Aorta (tissue), 5 donors: Measurements from ENCODE around the gene SSR1. TPM values are rescaled to one million over a fixed set of nuclear protein-coding genes. Genes with fewer than 3 reads are reported as not detected.
"Not testable (repeated sequence)": the region's sequence is repeated elsewhere in the genome, so short reads cannot be mapped to it uniquely, and the experiment has no call there.

ENCODE experiments used
- ATAC-seq: fragments of 200-7000 bp; cut with Tn5 transposase; one replicate; pipeline ENCODE4 v1.9.1; 2022; ENCODE audit warnings: moderate library complexity; ENCODE audit not compliant: low FRiP score
- DNase-seq, 2 donors: peaks; one replicate each; pipeline ENCODE4 v3.0.0-alpha.2; 2020
- H3K27ac ChIP-seq, 2 donors: one replicate each; pipeline ENCODE4 v1.5.1; 2013; ENCODE audit warnings: low read length in 2 of 2, mild to moderate bottlenecking in 2 of 2, moderate library complexity in 2 of 2, control low read depth in 1 of 2, inconsistent platforms in 1 of 2, low read depth in 1 of 2
- H3K27me3 ChIP-seq, 2 donors: one replicate each; pipeline ENCODE4 v1.6.1; 2013; ENCODE audit warnings: control low read depth in 1 of 2, low read length in 1 of 2, mild to moderate bottlenecking in 1 of 2, moderate library complexity in 1 of 2; ENCODE audit not compliant: insufficient read depth in 2 of 2, control insufficient read depth in 1 of 2
- H3K36me3 ChIP-seq, 2 donors: one replicate each; pipeline ENCODE4 v1.6.1; 2013; ENCODE audit warnings: control low read depth in 1 of 2, low read length in 1 of 2, mild to moderate bottlenecking in 1 of 2; ENCODE audit not compliant: insufficient read depth in 2 of 2, control insufficient read depth in 1 of 2
- H3K4me1 ChIP-seq, 2 donors: one replicate each; pipeline ENCODE4 v1.6.1; 2013; ENCODE audit warnings: low read length in 2 of 2, control low read depth in 1 of 2, mild to moderate bottlenecking in 1 of 2, moderate library complexity in 1 of 2; ENCODE audit not compliant: insufficient read depth in 2 of 2, control insufficient read depth in 1 of 2
- H3K4me3 ChIP-seq, 2 donors: one replicate each; pipeline ENCODE4 v1.5.1; 2013; ENCODE audit warnings: low read length in 2 of 2, control low read depth in 1 of 2, mild to moderate bottlenecking in 1 of 2
- H3K9me3 ChIP-seq: one replicate; pipeline ENCODE4 v1.6.1; 2013; ENCODE audit warnings: mild to moderate bottlenecking, low read length; ENCODE audit not compliant: control insufficient read depth
- WGBS, 2 donors: extraction: QIAGEN DNeasy Blood & Tissue Kit; methylation state at CpG; one replicate each; pipeline ENCODE4 v1.1.7; 2013; 5-methylcytosine and 5-hydroxymethylcytosine counted together
- intact Hi-C, 2 donors: fragments of 100-400 bp; cut with DNase I; formaldehyde crosslinking; loops; one replicate each; pipeline versions ENCODE4 v1.14.2 to v1.15.0; 2022
- polyA plus RNA-seq, 2 donors: library from polyadenylated mRNA; stranded (reverse); fragments of 200-250 nt; gene quantifications; one replicate each; pipeline ENCODE4 v1.2.3, GENCODE V29; 2013
- total RNA-seq, 2 donors: library from RNA; stranded (reverse); fragmentation: NEBNext Ultra II Directional; extraction: Animal tissue kit (Norgen Biotek cat#: 25700); gene quantifications; one replicate each; pipeline ENCODE4 v1.2.1, GENCODE V29; 2021
- donor health status: healthy with polysubstance abuse.
- donor health status: Bipolar disorder and iron deficiency.
- donor health status: DM: no; HTN: no; CAD: no.
- donor health status: DM: no; HTN: no; CAD: no.
- donor health status: DM: yes; HTN: yes; CAD: no.

The SSR1 gene
- total and polyA plus RNA-seq, 4 donors: 32.9 to 125 (median 76.7) TPM

- ATAC-seq (no peak), DNase-seq (peak in 1 of 2 donors; percentile 33)
- Histone ChIP-seq H3K36me3 (no peaks in the 10 kb centered on the region), H3K4me1 (no peaks in the 10 kb centered on the region), H3K27me3 (no peaks in the 10 kb centered on the region), H3K4me3 (no peak overlapping the region), H3K27ac (no peak overlapping the region), H3K9me3 (peaks cover 1% of the 10 kb centered on the region)
- 95% methylated on average over 20 of the region's 20 CpGs for WGBS, 2 donors
- intact Hi-C loops: no loop called here
These were observed 44.6 kb downstream of the SSR1 start for GRCh38 chr6:7268362-7268761.

DNA sequence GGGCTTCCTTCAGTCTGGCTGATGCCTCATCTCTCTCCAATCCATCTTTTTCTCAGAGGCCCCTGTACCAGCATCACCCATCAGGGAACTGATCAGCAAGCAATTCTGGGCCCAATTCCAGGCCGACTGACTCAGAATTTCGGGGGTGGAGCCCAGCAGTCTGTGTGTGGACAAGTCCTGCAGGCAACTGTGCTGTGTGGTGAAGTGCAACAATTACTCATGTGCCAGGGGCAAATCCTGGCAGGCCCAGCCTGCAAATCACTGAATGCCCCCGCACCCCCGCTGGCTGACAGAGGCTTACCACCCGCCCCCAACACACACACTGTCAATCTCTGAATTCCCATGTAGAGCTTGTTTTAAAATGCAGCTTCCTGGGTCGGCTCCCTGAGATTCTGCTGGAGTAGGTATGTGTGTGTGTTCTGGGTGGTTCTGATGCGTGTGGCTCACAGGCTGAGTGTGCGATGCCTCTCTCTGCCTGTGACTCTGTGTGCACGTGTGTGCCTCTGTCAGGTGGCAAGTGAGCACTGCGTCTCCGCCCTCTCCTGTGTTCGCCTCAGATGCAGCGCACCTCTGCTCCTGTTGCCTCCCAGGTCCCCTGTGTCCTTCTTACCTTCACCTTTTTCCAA is 45.4 kb downstream of the SSR1 start:
- 44 to 49% methylated on average over 13 of the region's 13 CpGs for WGBS, 2 donors
- H3K36me3 ChIP-seq: no peaks in the 10 kb centered on the region
- DNase-seq (peak; percentile 86), ATAC-seq (peak; percentile 51)
- H3K27me3 ChIP-seq: no peaks in the 10 kb centered on the region
- H3K4me3 ChIP-seq: no peak overlapping the region
- intact Hi-C loops: no loop called here
- no peaks in the 10 kb centered on the region for H3K4me1 ChIP-seq
- H3K9me3 ChIP-seq: peaks cover 1% of the 10 kb centered on the region
- H3K27ac ChIP-seq: no peak overlapping the region

- Histone ChIP-seq H3K27ac (no peak overlapping the region), H3K4me3 (no peak overlapping the region), H3K4me1 (no peaks in the 10 kb centered on the region), H3K9me3 (peaks cover 1% of the 10 kb centered on the region), H3K36me3 (no peaks in the 10 kb centered on the region), H3K27me3 (no peaks in the 10 kb centered on the region)
- no peak for ATAC-seq
- DNase-seq: no peak
- 94 to 98% methylated on average over 8 of the region's 8 CpGs for WGBS, 2 donors
- intact Hi-C loops: no loop called here
These were observed 45.9 kb downstream of the SSR1 start for GRCh38 chr6:7267071-7267465.

GRCh38 chr6:7265385-7265726 is 47.6 kb downstream of the SSR1 start:
- H3K27me3 ChIP-seq, H3K36me3 ChIP-seq, H3K4me1 ChIP-seq, ATAC-seq, H3K4me3 ChIP-seq, H3K9me3 ChIP-seq, H3K27ac ChIP-seq, intact Hi-C loops: not testable (repeated sequence)
- peak in 1 of 2 donors; percentile 10 for DNase-seq
- WGBS, 2 donors: 94 to 99% methylated on average over 7 of the region's 7 CpGs

GRCh38 chr6:7264686-7265384 is 48.2 kb downstream of the SSR1 start:
- no peak overlapping the region for H3K4me3 ChIP-seq
- H3K27me3 ChIP-seq: no peaks in the 10 kb centered on the region
- peaks cover 1% of the 10 kb centered on the region for H3K9me3 ChIP-seq
- ATAC-seq: no peak
- H3K4me1 ChIP-seq: no peaks in the 10 kb centered on the region
- H3K36me3 ChIP-seq: no peaks in the 10 kb centered on the region
- H3K27ac ChIP-seq: no peak overlapping the region
- WGBS, 2 donors: 88 to 89% methylated on average over 17 of the region's 17 CpGs
- peak in 1 of 2 donors; percentile 28 for DNase-seq
- intact Hi-C loops: no loop called here

DNA sequence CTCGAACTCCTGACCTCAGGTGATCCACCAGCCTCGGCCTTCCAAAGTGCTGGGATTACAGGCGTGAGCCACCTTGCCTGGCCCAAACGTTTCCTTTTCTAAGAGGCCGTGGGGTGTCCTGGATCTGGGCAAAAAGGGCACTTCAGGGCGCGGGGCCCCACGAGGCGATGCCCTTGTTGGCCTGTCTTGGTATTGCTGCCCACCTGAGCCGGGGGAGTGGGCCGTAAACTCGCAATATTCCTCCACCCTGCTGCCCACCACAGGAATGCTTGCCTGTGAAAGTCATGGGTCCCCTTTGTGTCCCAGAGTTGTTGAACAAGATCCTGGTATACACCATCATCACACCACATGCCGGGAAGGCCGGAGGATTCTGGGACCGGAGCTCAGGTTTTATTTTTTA is 49.0 kb downstream of the SSR1 start:
- intact Hi-C loops: no loop called here
- Histone ChIP-seq H3K27ac (no peak overlapping the region), H3K4me1 (no peaks in the 10 kb centered on the region), H3K9me3 (peaks cover 1% of the 10 kb centered on the region), H3K4me3 (no peak overlapping the region), H3K27me3 (no peaks in the 10 kb centered on the region), H3K36me3 (no peaks in the 10 kb centered on the region)
- WGBS, 2 donors: 92 to 93% methylated on average over 15 of the region's 15 CpGs
- no peak for ATAC-seq
- peak; percentile 38 to 51 for DNase-seq

DNA sequence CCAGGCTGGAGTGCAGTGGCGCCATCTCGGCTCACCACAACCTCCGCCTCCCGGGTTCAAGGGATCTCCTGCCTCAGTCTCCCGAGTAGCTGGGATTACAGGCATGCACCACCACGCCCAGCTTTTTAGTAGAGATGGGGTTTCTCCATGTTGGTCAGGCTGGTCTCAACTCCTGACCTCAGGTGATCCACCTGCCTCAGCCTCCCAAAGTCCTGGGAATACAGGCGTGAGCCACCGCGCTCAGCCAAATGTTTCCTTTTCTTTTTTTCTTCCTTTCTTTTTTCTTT is 49.5 kb downstream of the SSR1 start:
- H3K36me3 ChIP-seq, H3K27ac ChIP-seq, H3K4me3 ChIP-seq, H3K9me3 ChIP-seq, intact Hi-C loops, H3K27me3 ChIP-seq, H3K4me1 ChIP-seq, ATAC-seq: not testable (repeated sequence)
- 95 to 97% methylated on average over 9 of the region's 9 CpGs for WGBS, 2 donors
- peak; percentile 23 to 34 for DNase-seq

DNA sequence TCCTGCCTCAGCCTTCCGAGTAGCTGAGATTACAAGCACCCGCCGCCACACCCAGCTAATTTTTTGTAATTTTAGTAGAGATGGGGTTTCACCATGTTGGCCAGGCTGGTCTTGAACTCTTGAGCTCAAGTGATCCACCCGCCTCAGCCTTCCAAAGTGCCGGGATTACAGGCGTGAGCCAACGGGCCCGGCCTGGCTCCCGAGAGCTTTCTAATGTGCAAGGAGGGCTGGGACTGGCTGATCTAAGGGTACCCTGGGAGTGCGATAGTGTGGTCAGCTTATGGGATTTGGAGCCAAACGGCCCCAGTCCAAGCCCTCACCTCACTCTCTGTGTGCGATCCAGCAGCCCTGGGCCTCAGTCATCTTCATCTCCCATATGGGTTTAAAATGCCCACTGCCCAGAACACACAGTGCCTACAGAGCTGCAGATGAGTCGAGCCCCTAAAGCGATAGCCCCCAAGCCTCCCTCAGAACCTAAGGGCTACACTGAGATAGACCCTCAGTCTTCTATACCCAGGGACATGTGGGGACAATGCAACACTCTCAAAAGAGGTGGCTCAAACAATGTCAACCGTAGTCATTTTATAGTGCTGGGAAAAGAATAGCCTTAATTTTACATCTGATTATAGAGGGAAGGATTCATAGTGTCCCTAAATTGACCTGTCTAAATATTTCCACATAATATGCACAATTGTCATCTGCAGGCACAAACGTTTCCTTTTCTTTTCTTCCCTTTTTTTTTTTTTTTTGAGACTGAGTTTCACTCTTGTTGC is 50.1 kb downstream of the SSR1 start:
- peaks cover 1% of the 10 kb centered on the region for H3K9me3 ChIP-seq
- H3K36me3 ChIP-seq: no peaks in the 10 kb centered on the region
- H3K27me3 ChIP-seq: no peaks in the 10 kb centered on the region
- WGBS, 2 donors: 88 to 89% methylated on average over 16 of the region's 16 CpGs
- H3K4me3 ChIP-seq: no peak overlapping the region
- H3K4me1 ChIP-seq: no peaks in the 10 kb centered on the region
- DNase-seq: peak; percentile 37 to 69
- intact Hi-C loops: no loop called here
- no peak overlapping the region for H3K27ac ChIP-seq
- no peak for ATAC-seq
